ENCODE data around the gene KLC1.
"Not testable (repeated sequence)": the region's sequence is repeated elsewhere in the genome, so short reads cannot be mapped to it uniquely, and the experiment has no call there.

KLC1 gene

DNA sequence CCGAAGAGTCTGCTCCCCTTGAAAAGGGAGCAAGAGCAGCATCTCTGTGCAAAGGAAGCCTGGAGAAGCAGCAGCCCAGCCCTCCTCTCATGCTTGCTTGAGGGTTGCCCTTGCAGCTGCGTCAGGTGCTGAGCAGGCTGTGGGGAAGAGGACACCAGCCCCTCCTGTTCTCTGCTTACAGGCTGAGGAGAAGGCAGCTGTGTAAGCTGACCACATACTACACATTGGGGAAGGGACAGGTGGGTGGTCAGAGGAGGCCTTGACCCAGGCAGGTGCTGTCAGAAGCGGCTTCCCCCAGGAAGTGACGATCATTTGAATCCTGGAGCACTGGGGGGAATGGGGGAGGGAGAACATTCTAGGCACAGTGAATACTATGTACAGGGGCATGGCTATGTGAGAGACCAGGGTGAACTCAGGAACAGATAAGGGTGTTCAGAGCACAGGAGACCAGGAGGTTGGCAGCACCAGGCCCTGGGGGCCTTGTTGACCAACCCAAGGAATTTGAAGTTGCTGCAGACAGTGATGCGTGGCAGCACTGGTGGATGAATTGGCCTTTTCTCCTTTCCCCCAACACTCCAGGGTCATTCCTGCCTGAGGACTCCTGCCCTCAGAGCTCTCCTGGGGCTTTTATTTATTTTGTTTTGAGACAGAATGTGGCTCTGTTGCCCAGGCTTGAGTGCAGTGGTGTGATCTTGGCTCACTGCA is 2.7 kb upstream of the KLC1 start:
- DNase-seq, result no peak

DNA sequence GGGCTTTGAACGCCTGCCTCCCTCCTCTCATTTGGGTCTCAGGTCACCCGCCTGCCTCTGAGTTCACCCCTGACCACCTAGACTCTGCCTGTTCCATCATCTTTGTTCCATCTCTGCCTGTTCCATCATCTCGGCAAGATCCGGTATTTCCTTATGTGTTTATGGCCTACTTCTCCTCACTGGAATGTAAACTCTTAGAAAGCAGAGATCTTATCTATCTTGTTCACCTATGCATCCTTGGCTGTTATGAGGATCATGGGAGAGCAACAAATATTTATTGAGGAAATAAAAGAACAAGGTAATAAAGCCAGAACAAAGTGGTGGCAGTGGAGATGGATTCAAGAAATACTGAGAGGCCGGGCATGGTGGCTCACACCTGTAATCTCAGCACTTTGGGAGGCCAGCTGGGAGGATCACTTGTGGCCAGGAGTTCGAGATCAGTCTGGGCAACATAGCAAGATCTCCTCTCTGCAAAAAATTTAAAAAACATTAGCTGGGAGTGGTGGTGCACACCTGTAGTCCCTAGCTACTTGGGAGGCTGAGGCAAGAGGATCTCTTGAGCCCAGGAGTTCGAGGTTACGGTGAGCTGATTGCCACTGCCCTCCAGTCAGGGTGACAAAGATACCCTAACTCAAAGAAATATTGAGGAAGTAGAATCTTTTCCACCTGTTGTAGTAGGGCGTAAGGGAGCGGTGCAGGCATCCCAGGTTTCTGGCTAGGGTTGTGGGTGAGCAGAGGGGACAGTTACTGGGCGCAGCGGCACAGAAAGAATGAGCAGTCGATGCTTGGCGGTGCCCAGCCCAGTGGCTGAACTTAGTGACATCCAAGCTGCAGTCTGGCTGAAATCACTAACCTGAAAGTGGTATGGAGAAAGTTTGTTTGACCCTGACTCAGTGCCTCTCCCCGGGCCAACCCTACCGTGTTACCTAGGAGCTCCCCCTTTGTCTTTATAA is 1.7 kb upstream of the KLC1 start:
- no peak for DNase-seq

GRCh38 chr14:103628221-103628683 is 759 bp upstream of the KLC1 start:
- DNase-seq, result peak; percentile 24

- peak; percentile 42 for DNase-seq
Measured at GRCh38 chr14:103629503-103630121, 601 bp downstream of the KLC1 start.

DNA sequence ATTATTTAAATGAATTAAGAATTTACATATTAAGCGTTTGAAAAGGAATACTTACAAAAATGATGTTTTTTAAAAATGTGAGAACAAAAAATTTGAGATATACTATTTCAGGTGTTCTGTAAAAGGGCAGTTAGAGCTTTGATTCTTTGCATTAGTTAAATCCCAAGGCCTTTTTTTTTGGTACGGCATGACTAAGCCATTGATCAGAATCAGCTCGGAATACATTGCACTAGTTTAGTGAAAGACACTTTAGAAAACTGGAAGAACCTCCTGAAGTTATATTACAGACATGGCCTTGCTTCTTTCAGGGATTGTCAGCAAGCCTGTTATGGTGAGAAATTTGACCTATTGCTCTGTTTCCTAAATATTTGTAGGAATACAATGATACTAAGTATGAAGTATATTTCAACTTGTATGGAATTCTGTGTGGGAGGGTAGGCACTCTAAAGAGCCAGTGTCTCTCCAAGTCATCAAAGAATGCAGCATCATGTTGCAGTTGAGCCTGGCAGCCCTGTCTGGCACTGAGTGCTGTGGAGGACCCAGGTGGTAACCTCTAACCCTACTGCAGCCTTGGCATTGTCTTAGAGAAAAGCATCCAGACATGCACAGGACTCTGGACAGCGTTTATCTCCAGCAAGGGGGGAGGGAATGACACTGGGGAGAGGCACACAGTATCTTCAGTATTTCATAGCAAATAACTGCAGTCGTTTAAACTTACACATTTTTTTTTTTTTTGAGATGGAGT is 1.5 kb downstream of the KLC1 start:
- no peak for DNase-seq

DNA sequence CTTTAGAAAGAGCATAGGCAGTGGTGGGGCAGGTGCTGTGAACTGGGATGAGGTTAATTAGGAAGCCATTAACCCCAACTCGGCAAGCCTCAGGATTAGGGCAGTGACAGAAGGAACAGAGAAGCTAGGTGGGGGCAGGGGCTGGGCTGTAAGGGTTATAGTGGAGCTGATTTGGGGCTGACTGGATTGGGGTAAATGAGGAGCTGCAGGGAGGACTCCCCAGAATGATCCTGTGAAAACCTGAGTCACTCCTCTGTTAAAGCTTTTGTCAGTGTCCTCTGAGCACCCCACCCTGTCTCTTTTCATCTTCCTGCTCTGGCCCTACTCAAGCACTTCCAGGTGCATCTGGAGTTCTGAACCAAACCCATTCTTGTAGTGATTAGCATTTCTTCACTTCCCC is 4.4 kb downstream of the KLC1 start:
- DNase-seq, result no peak

- DNase-seq, result no peak
Measured at GRCh38 chr14:103634156-103634555, 5.1 kb downstream of the KLC1 start.

DNA sequence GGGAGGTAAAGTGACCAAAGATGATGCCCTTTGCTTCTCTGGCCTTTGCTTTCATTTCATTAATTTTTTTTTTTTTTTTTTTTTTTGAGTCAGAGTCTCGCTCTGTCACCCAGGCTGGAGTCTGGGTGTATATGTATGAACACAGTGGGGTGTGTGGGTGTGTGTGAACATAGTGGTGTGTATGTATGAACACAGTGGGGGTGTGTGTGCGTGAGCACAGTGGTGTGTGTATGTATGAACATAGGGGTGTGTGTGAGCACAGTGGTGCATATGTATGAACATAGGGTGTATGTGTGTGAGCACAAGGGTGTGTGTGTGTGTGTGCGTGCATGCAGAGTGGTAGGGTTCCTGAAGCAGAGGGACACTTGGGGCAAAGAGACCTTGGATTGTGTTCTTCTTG is 9.6 kb downstream of the KLC1 start:
- DNase-seq, result no peak

DNA sequence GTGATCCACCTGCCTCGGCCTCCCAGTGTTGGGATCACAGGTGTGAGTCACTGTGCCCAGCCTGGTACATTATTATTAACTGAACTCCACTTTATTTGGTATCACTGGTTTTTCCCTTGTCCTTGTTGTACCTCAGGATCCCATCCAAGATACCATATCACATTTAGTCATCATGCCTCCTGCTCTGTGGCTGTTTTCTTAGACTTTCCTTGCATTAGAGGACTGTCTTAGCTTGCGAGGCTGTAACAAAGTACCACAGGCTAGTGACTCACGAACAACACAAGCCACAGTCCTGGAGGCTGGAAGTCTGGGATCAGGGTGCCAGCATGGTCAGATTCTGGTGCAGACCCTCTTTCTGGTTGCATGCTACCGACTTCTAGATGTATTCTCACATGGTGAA is 12.2 kb downstream of the KLC1 start:
- DNase-seq, result no peak

- DNase-seq, result no peak
Measured at GRCh38 chr14:103646189-103646588, 17.2 kb downstream of the KLC1 start.

GRCh38 chr14:103649001-103649400 is 20.0 kb downstream of the KLC1 start:
- no peak for DNase-seq

GRCh38 chr14:103650213-103650612 is 21.2 kb downstream of the KLC1 start:
- no peak for DNase-seq

DNA sequence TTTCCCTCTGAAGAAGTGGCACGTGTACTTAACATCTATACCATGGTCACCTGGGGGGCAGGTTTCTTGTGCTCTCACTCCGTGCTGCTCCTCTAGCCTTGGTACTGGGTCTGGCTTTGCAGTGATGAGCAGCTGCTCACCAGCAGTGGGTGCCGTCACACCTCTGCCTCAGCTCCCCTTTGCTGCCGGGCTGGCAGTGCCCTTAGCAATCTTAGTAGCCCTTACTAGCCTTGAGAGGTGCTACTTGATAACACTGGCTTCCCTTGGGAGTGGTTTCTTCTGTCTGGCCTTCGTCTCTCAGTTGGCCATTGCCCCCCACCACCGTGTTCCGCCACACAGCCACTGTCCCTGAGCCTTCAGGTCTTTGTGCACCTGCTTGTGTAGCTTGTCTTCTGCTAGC is 22.6 kb downstream of the KLC1 start:
- no peak for DNase-seq

DNA sequence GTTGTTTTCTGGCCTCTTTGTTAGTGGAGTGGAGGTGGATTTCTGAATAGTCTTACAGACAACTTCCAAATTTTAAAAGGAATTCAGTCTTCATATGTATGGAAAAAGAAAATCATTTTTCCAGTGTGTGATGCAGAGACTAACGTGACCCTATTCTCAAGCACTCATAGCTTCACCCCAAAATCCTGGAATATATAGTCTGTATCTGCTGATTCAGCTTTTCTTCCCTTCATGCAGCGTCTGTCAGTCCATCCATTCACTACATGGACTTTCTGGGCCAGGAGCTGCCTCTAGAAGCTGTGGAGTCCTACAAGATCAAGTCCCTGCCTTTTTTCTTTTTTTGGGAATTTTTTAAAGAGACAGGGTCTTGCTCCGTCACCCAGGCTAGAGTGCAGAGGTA is 23.8 kb downstream of the KLC1 start:
- no peak for DNase-seq

DNA sequence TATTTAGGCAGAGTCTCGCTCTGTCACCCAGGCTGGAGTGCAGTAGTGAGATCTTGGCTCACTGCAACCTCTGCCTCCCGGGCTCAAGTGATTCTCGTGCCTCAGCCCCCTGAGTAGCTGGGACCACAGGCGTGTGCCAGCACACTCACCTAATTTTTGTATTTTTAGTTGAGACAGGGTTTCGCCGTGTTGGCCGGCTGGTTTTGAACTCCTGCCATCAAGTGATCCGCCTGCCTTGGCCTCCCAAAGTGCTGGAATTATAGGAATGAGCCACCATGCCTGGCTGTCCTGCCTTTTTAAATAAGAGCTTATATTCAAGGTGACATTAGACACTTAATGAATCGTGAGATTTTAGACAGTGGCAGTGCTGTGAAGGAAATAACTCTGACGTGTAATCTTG is 24.3 kb downstream of the KLC1 start:
- not testable (repeated sequence) for DNase-seq

DNA sequence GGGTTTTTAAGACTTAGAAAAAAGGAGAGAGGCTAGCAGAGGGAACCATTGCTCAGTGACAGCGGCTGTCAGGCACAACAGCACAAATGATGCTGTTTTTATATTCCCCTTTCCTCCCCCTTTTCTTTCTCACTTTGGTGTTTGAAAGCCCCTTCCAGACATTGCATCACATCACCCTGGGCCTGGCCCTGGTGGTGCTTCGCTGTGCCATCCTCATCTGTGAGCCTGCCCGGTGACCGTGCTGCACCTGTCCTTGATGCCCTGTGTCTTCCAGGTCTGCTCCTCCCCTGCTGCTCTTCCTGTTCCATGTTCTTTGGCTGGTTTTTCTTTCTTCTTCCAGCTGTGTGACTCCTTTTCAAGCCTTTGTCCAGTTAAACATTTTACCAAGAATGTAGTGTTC is 24.8 kb downstream of the KLC1 start:
- no peak for DNase-seq

DNA sequence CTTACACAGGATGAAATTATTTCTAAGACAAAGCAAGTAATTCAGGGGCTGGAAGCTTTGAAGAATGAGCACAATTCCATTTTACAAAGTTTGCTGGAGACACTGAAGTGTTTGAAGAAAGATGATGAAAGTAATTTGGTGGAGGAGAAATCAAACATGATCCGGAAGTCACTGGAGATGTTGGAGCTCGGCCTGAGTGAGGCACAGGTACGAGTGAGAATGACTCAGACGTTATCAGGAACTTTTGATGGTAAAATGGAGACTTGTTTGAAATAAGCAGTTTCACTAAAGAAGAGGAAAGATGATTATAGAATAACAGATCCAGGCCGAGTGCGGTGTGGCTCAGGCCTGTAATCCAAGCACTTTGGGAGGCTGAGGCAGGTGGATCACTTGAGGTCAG is 25.6 kb downstream of the KLC1 start:
- no peak for DNase-seq

DNA sequence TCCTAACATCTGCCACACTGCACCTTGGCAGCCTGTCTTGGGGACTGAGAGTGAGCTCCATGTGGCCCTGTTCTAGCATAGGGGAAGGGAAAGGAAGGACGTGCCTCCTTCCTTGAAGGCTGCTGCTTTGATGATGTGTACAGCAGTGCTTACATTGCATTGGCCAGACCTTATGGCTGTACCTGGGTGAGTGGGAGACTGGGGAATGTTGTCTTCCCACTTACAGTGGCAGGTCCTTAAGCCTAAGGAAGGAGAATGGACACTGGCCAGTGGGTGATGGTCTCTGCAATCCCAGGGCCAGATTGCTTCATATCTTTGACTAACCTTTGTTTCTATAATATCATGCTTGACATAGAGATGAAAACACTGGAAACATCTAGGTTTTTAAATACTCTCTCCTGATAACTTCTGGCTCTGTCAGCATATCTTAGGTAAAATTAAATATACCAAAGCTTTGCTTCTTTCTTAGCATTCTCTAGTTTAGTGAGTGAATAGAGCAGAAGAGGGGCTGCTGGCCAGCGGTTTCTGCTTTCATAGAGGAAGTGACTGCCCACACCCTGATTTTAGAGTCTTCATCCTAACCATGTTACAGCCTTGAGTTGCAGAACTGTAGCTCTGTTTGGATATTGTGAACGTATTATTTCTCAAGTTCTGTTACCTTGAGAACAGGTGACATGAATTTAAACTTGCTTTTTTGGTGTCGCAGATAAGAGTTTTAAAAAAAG is 27.2 kb downstream of the KLC1 start:
- no peak for DNase-seq

DNA sequence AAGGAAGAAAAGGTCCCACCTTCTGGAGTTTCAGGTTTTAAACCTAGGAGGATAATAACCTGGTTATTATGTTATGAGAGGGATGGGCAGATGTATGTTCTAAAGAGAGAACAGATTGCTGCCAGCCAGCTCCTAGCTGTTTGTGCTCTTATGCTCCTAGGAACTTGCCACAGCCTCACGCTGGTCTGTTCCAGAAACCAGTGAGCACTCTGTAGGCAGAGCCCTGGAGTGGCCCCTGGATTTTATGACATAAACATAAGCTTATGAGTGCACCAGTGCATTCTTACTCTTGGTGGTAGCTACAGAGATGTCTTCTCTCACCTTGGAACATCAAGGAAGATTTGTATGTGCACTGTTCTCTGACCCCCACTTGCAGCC is 27.7 kb downstream of the KLC1 start:
- DNase-seq, result no peak

DNA sequence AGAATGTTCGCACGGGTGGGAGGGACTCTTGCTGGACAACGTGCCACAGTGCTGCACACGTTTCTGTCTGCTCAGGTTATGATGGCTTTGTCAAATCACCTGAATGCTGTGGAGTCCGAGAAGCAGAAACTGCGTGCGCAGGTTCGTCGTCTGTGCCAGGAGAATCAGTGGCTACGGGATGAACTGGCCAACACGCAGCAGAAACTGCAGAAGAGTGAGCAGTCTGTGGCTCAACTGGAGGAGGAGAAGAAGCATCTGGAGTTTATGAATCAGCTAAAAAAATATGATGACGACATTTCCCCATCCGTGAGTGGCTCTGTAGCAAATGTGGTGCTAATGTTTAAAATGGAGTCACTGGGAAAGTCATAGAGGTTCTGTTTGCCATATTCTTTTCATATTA is 28.5 kb downstream of the KLC1 start:
- no peak for DNase-seq

DNA sequence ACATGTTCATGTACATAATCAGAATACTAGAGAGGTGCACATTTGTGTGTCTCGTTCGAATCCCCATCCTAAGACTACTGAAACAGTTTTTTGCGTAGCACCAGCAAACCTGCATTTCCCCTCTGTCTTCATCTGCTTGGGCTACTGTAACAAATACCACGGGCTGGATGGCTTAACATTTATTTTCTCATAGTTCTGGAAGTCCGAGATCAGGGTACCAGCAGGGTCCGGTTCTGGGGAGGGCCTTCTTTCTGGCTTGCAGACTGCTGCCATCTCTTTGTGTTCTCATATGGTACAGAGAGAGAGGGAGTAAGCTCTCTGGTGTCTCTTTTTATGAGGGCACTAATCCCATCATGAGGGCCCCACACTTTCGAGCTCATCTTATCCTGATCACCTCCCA is 30.6 kb downstream of the KLC1 start:
- no peak for DNase-seq

DNA sequence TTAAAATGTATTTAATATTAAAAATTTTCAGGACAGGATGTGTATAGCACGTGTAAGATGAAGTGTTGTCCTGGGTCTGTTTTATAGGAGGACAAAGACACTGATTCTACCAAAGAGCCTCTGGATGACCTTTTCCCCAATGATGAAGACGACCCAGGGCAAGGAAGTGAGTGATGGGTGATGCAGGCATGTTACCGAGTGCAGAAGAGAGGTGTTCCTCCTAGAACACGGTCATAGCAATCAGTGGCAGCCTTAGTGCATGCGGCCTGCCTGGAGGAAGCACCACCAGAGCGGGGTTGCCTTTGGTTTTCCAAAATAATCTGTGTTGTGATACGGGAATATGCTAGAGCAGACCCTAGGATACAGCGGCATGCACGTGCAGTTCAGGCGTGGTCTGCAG is 33.0 kb downstream of the KLC1 start:
- no peak for DNase-seq
